GM19023 (cell line): Measurements from ENCODE around the gene RABGAP1L.
"Not testable (repeated sequence)": the region's sequence is repeated elsewhere in the genome, so short reads cannot be mapped to it uniquely, and the experiment has no call there.

Experiments used
- ATAC-seq: cut with Tn5 transposase; IDR thresholded peaks from one replicate; pipeline ENCODE4 v1.9.1; 2021; ENCODE audit warnings: mild to moderate bottlenecking, moderate library complexity; ENCODE audit not compliant: unreplicated experiment

The RABGAP1L gene

DNA sequence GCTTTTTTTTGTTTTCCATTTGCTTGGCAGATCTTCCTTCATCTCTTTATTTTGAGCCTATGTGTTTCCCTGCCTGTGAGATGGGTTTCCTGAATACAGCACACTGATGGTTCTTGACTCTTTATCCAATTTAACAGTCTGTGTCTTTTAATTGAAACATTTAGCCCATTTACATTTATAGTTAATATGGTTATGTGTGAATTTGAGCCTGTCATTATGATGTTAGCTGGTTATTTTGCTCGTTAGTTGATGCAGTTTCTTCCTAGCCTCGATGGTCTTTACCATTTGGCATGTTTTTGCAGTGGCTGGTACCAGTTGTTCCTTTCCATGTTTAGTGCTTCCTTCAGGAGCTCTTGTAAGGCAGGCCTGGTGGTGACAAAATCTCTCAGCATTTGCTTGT lies 384.1 kb downstream of the RABGAP1L start:
- ATAC-seq = not testable (repeated sequence)

DNA sequence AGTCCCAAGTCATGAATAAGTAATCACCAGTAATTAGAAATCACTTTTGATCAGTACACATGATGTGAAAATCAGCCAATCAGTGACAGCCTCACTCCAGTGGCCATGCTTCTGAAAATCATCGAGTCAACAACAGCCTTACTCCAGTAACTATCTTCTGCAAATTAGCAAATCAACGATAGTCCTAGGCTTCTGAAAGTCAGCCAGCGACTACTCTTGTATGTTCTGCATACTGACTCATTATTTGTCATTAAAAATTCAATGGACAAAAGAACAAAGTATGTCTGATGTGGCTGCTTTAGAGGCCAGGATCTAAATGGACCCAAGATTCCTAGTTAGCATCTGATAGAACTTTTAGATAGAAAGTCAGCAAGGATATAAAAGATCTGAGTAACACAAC lies 391.0 kb downstream of the RABGAP1L start:
- ATAC-seq = no peak

DNA sequence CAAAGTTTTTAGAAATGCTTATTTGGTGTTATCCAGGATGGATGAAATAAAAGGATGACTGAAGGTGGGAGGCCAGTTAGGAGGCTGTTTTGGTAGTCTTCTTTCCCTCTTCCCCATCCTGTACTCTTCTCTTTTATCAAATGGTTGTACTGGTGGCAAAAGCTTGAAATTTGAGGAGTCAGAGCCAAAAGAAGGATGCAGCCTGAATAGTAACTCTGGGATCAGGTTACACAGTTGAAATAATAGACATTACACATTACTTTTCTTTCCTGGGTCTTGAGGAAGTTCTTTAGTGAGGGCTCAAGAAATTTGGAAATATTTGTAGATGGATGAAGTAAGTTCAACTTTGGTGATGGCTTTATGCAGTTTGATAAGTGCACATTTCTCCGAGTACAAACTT lies 397.1 kb downstream of the RABGAP1L start:
- no peak for ATAC-seq

DNA sequence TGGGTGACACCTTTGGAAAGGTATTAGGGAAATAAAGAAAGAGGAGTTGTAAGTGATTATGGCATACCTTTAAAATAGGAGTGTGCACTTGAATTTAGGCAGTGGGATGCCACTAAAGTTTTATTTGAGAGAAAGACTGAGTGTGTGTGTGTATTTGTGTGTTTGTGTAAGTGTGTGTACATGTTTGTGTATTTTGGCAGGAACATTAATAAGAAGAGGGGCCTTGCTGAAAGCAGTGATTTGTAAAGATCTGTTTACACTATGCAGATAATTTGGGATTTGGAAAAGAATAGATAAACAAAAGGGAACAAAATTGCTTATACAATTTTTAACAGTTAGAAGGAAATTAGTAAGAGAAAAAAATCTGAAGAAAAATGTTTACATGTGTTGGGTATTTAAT lies 409.2 kb downstream of the RABGAP1L start:
- ATAC-seq = no peak

DNA sequence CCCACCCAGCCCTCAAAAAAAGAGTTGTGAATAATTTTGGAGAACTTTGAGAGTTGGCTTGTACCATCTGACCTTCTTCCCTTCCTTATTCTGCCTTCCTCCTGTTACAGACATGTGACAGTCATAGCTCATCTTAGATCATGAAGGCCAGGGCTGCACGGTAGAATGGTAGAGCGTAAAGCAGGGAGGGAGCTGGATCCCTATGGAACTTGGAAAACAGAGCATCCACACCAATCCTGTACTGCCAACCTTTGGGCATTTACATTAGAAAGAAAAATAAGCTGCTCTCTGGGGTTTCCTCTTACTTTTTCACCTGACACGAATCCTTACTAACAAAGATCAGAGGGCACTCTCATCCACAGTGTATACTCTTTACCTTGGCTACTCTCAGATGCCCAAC lies 409.9 kb downstream of the RABGAP1L start:
- ATAC-seq = no peak

DNA sequence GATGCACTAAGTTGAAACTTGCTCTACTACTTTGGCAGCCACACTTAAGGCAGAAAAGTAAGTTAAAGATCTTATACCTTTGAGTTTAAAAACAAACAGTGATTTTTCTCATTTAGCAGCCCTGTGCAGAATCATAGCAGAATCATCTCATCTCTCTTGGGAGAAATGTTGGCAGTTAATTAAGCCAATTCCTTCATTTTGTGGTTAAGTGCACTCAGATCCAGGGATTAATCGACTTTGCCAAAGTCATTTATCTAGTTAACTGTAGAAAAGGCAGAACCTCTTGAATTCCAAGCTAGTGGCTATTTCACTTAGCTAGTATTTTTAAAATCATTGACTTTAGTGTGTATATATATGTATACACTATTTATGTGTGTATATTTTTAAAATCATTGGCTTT lies 413.5 kb downstream of the RABGAP1L start:
- ATAC-seq = no peak

DNA sequence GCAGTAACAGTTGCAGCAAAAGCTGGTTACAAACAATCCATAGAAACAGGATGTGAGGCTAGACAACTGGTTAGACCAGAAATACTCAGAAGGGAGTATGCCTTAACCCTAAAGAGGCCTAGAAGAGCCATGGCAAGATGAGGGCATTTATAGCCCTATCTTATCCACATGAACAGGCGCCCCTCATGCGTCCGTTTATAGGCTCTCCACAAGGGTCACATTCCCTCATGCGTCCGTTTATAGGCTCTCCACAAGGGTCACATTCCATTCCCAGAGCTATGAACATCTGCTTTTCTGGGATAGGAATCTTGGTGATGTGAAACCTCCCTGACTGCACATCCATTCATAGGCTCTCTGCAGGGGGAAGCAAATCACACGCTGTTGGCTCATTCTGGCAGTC lies 416.8 kb downstream of the RABGAP1L start:
- not testable (repeated sequence) for ATAC-seq

DNA sequence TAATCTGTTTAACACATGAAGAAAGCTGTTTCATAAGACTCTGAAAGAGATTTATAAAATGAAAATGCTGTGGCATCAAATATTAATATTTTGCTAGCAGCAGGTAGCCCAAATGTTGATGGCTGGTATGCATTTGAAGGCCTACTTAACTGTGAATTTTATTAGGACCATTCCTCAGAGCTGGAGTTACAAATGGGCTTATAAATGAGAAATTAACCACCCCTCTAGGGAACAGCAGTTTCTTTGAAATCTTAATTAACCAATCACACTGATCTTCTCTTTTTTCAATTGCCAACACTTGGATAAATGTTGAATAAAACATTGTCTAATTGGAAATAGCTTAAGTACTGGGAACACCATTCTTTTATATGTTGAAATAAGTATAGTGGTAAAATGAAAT lies 418.4 kb downstream of the RABGAP1L start:
- no peak for ATAC-seq

DNA sequence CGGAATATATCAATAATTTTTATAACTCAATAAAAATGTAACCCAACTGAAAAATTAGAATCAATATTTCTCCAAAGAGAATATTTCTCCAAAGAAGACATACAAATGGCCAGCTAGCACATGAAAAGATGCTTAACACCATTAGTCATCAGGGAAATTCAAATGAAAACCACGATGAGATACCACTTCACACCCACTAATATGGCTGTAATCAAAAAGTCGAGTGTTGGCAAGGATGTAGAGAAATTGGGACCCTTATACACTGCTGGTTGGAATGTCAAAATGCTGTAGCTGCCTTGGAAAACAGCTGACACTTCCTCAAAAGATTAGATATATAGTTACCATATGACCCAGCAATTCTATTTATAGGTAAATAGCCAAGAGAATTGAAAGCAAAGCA lies 421.5 kb downstream of the RABGAP1L start:
- ATAC-seq = no peak

DNA sequence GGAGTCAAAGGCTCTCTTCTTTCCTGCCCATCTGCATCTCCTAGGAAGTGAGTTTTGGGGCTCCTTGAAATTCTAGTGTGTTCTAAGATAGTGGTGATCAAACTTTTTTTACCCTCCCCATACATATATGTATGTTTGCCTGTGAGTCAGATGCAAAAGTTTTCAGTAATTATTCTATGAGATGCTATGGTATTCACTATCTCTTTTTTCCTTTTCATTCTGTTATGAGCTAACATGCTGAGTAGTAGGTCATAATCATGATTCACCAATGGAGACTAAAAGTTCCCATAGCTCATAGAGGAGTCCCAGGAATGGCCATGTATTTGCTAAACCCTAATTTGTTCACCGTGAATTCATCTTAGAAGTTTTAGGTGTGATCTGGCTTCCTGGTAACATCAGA lies 424.0 kb downstream of the RABGAP1L start:
- ATAC-seq = no peak

DNA sequence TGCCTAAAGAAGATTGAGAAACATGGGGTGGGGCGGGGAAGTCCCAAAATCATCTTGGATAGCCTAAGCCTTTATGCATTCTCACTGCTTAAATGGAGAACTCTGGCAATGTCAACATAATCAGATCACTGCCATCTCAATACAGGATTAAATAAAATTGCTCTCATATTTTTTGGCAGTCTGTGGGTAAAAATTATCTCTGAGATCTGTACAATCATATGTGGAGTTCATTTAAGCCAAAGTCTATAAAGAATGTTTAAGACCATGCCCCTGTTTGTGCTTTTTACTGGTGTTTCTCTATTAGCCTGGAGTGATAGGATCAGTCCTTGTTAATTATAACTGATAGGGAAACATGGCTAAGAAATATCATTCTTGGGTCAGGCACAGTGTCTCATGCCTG lies 424.8 kb downstream of the RABGAP1L start:
- ATAC-seq = no peak

DNA sequence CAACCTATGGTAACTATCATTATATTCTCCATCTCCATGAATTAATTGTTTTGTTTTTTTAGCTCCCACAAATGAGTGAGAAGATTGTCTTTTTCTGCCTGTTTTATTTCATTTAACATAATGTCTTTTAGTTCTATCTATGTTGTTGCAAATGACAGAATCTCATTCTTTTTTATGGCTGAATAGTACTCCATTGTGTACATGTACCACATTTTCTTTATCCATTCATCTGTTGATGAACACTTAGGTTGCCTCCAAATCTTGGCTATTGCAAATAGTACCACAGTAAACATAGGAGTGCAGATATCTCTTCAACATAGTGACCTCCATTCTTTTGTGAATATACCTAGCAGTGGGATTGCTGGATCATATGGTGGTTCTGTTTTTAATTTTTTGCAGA lies 429.3 kb downstream of the RABGAP1L start:
- not testable (repeated sequence) for ATAC-seq

DNA sequence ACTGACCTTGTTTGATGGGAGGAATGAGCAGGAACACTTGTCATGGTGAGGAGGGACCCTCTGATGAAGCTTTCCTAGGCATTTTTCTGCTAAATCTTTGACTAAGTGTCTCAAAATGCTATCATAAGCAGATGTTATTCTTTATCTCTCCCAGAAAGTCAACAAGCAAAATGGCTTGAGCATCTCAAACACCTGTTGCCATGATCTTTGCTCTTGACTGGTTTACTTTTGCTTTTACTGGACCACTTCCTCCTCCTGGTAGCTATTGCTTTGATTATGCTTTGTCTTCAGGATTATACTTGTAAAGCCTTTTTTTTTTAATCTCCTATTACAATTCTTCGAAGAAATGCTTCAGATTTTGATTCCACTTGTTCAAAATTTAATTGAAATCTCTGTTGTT lies 445.9 kb downstream of the RABGAP1L start:
- ATAC-seq = no peak

DNA sequence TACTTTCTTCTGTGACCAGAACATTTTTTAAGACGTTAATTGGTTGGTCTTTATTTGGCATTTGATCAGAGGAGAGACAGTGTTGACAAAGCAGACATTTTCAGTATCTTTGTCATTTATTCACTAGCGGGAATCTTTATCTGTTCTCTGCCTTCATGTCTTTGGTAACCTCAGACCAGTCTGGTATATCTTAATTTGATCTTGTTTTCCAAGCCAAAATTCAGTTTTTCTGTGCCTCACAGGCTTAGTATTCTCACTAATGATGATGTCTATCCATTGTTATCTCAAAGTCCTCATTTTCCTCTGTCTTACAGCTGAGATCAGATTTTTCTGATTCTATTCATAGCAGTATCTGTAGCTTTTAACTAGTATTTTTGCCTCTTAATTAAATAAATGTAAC lies 447.2 kb downstream of the RABGAP1L start:
- no peak for ATAC-seq

DNA sequence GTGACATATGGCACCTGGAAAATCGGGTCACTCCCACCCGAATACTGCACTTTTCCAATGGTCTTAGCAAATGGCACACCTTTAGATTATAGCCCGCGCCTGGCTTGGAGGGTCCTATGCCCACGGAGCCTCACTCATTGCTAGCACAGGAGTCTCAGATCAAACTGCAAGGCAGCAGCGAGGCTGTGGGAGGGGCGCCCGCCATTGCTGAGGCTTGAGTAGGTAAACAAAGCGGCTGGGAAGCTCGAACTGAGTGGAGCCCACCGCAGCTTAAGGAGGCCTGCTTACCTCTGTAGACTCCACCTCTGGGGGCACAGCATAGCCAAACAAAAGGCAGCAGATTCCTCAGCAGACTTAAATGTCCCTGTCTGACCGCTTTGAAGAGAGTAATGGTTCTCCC lies 458.6 kb downstream of the RABGAP1L start:
- ATAC-seq = not testable (repeated sequence)

DNA sequence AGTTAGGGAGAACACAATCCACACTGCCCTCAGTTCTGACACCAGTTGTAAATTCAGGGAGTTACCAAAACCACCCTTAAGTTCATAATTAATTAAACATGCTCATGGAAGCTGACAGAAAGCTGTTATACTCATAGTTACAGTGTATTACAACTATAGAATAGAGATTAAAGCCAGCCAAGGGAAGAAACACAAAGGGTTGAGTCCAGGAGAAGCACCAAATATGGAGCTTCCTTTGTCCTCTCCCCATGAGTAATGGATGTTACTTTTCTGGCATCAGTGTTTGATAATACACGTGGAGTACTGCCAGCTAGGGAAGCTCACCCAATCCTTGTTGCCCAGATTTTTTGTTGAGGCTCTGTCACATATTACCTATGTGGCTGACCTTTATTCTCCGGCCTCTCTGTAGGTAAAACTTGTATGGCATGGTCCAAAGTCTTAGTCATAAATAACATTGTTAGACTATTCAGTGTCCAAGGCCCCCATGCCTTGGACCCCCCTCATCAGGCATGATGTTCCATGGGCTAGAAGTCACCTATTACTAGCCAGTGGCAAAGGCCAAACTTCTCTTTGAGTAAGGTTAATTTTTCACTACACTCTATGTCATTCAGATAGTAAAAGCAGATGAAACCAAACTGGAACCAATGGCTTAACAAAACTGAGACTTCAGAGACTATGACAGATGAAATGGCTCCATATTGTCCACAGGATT lies 464.2 kb downstream of the RABGAP1L start:
- ATAC-seq = no peak

DNA sequence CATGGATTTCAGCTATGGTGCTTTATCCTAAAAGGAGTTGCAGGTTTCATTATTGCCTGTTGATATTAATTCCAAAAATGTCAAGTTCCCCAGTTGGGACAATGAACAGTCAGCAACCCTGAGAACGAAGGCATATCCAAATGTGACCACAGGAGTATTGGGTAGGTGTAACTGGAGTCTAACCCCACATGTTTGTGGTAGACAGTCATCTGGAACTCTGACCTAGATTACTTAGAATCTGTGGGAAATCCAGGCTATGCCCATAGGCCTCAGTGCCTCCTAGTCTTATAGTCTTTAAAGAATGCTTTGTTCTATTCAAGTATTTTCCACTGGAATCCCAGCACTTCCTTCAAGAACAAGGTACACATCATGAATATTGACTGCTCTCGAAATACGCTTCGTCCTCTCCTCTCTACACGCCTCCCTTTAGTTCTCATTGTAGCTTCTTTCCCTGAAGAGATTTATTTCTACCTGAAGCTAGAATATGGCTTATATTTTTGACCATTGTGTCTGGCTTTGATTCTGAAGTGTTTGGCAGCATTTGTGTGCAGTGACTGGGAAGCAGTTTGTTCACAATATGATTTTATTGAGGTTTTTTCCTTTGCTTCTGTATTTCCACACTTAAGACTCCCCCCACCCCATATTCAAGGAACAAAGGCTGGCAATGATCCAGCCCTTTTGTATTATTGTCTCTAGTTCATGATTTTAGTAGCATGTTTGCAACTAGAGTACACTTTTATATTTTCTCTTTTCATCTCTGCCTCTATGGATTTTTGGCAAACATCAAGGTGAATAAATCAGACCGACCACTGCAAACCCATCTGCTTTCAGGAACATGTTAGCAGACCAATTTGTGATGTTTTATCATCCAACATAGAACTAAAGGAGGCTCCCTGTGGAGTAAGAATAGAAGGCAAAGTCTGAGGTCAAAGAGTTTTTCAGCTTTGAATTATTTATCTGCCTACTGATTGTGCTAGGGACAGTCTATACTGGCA lies 467.0 kb downstream of the RABGAP1L start:
- ATAC-seq = no peak

DNA sequence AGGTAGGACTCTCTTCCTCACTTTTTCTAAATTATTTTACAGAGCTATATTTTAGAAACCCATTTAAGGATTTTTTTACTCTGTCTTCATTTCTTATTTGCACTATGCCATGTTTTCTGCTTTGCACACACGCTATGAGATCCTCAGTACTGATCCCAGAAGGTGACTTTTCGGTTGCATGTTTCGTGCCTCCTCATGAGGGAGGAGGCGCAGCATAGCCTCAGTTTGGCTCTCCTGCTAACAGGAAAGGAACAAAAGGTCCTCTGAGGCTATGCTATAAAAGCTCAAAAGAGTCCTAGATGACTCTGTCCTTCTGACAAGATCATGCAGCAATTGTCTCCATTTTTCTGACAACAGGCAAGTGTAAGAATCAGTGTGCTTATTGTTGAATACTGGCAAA lies 478.2 kb downstream of the RABGAP1L start:
- ATAC-seq = no peak

DNA sequence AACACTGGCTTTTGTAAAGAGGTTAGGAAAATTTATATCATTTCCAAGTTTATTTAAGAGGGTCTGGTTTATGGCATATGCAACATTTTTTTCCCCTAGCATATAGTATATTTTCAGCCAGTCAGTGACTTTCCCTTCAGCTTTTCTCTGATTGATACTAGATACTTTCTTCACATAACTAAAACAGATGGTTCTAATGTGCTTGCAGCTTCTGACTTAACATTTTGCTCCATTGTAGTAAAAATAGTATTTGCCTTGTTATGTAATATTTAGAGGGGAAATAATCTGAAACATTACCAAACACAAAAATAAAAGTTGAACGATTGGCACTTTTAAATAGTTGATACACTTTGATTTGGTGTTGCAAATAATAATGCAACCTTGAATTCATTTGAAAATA lies 480.1 kb downstream of the RABGAP1L start:
- ATAC-seq = no peak

DNA sequence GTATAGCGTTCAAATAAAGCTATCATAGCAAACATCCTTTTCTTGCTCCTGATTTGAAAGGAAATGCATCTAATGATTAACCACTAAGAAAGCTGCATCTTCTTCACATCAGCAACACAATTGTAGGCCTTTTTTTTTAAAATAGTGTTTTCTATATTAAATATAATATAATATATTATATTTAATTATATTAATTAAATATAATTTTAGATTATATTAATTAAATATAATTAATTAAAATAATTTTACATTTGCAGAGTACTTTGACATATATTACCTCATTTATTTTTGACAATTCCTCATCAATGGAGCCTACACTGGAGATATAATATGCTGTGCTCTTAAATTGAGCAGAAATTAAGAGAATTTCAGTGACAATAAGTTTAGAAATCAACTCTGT lies 481.5 kb downstream of the RABGAP1L start:
- no peak for ATAC-seq

DNA sequence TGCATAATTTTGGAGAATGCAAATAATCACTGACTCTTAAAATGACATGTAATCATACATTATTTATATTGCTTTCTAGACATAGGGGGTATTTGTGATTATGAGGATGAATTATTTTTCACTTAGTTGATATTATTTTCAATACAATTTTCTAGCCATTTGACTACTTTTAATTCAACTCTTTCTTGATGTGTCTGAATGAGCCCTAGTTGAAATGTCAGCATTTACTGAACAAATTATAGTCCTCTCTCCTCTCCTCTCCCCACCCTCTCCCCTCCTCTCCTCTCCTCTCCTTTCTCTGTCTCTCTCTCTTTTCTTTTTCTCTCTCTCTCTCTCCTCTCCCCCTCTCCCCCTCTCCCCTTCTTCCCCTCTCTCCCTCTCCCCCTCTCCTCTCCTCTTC lies 483.1 kb downstream of the RABGAP1L start:
- ATAC-seq = no peak

DNA sequence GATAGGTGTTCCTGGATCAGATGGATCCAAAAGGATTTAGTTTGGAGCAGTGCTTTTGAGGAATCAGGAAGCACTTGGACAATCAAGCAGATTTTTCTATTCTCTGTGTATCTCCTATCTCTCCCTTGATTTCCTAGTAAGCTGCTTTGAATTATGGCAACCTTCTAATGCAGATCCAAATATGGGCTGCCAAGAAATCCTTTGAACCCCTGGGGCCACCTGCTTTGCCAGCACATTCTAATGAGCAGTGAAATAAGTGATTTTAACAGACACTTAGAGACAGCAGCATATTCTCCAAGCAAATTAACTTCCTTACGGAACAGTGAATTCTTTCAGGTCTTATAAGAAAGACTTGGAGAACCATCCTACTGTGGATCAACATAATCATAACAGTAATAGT lies 483.9 kb downstream of the RABGAP1L start:
- no peak for ATAC-seq
